Measurements from ENCODE around the gene ZNF22. TPM values are rescaled to one million over a fixed set of nuclear protein-coding genes. Genes with fewer than 3 reads are reported as not detected.

The ZNF22 gene
- total RNA-seq, 3 donors from 2014 or later: 16.4 to 22.9 (median 22.7) TPM

DNA sequence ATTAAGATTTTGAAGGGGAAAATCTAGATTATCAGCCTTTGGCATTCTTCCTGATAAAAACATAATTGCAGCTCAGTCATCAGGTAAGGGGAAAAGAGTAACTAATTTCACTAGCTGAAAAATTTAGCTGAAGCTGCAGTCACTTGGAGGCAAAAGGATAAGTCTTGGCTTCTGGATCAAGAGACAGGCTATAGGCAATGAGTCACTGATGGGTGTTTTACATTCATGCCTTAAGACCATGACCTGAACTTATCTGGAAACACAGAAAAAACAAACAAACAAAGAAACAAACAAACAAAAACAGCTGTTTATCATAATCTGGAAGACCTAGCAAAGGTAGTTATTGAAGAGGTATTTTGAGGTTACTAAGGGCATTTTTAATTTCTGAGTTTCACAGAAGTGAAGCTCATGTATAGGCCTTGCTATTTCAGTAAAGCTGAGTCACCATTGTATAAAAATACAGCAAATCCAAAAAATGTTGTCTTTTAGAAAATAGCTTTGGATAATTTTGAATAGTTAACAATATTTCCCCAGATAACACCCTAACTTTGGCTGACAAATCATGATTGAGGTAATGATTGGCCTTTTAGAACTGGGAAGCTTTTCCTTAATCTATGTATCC is 40.3 kb downstream of the ZNF22 start:
- no peak for ATAC-seq
- DNase-seq: no peak
- Mint-ChIP-seq H3K36me3 (ENCODE audit: insufficient read depth) (no peaks in the 10 kb centered on the region), H3K4me3 (no peak overlapping the region), H3K9me3 (no peaks in the 10 kb centered on the region), H3K27me3 (ENCODE audit: low read depth) (peaks cover 4% of the 10 kb centered on the region), H3K4me1 (ENCODE audit: low read depth) (no peaks in the 10 kb centered on the region)

DNA sequence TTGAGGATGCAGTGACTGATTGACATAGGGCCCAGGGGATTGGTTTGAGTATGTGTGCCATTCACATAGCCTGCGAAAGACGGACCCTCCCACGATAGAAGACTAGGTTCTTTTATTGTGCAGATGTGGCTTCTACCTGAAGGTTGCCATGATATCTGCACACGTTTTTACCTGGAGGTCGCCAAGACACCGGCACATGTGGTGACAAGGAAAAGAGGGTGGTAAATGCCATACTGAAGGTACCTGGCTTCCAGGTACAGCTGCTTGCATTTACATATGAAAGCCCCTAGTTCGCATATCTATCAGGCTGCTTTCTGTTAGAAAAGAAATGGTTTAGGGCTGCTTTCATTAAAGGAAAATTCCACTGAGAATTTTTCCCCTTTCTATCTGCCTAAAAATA is 43.6 kb downstream of the ZNF22 start:
- Mint-ChIP-seq H3K9me3 (peaks cover 8% of the 10 kb centered on the region), H3K36me3 (ENCODE audit: insufficient read depth) (no peaks in the 10 kb centered on the region), H3K4me3 (no peak overlapping the region), H3K27me3 (ENCODE audit: low read depth) (peaks cover 4% of the 10 kb centered on the region), H3K4me1 (ENCODE audit: low read depth) (no peaks in the 10 kb centered on the region)
- DNase-seq (no peak), ATAC-seq (no peak)

DNA sequence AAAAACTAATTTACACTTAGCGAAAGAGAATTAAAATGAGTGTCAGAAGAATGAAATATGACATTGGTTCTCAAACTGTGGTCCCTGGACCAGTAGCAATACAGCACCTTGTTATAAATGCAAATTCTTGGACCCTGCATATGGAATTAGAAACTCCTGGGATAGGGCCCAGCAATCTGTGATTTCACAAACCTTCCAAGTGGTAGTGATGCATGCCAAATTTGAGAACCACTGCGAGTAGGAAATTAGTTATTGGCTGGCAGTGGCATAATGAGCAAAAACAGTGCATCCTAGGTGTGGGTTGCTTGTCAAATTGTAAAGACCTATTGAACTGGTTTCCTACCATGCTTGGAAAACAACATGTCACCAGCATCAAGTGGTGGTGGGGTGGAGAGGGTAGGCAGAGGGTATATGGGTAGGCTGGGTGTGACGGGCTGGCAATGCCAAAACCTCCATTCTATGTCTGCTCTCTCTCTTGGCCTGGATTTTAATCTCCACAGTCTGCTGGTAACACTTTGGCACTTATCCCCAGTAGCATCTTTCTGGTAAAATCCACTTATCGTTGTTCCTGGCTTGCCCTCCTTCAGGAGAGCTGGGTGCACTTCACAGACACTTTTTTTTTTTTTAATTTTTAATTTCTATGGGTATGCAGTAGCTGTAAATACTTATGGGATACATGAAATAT is 50.0 kb downstream of the ZNF22 start:
- Mint-ChIP-seq H3K27me3 (ENCODE audit: low read depth) (peaks cover 16% of the 10 kb centered on the region), H3K4me1 (ENCODE audit: low read depth) (no peaks in the 10 kb centered on the region), H3K36me3 (ENCODE audit: insufficient read depth) (no peaks in the 10 kb centered on the region), H3K4me3 (no peak overlapping the region), H3K9me3 (peaks cover 12% of the 10 kb centered on the region)
- ATAC-seq (no peak), DNase-seq (no peak)

DNA sequence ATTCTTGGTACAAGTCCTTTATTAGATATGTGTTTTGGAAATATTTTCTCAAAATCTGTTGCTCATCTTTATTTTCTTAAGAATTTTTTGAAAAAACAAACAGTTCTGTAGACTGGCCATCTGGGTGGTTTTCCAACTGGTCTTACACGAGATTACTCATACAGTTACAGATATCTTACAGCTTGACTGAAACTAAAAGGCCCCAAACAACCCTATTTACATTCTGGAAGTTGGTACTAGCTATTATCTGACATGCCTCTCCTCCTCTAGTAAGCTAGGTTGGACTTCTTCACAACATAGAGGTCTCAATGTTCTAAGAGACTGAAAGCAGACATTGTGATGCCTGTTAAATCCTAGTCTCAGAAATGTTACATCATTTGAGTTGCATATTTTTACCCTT is 52.0 kb downstream of the ZNF22 start:
- ATAC-seq: no peak
- Mint-ChIP-seq H3K4me1 (ENCODE audit: low read depth) (no peaks in the 10 kb centered on the region), H3K4me3 (no peak overlapping the region), H3K9me3 (peaks cover 12% of the 10 kb centered on the region), H3K27me3 (ENCODE audit: low read depth) (peaks cover 16% of the 10 kb centered on the region), H3K36me3 (ENCODE audit: insufficient read depth) (no peaks in the 10 kb centered on the region)
- DNase-seq: no peak

DNA sequence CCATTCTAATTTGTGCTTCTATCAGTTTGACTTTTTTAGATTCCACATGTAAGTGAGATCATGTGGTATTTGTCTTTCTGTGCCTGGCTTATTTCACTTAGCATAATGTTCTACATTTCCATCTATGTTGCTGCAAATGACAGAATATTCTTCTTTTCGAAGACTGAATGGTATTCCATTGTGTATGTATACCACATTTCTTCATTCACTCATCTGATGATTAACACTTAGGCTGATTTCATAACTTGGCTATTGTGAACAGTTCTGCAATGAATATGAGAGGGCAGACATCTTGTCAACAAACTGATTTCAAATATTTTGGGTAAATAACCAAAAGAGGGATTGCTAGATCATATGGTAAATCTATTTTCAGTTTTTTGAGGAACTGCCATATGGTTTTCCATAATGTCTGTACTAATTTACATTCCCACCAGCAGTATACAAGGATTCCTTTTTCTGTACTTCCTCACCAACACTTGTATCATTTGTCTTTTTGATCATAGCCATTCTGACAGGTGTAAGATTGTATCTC is 52.9 kb downstream of the ZNF22 start:
- Mint-ChIP-seq H3K27me3 (ENCODE audit: low read depth) (peaks cover 16% of the 10 kb centered on the region), H3K36me3 (ENCODE audit: insufficient read depth) (no peaks in the 10 kb centered on the region), H3K4me1 (ENCODE audit: low read depth) (no peaks in the 10 kb centered on the region), H3K9me3 (peaks cover 9% of the 10 kb centered on the region), H3K4me3 (no peak overlapping the region)
- ATAC-seq: no peak
- DNase-seq: no peak

Other genes starting within 250 kb of the ZNF22 start
- gene TMEM72, start 89.6 kb upstream of the ZNF22 start, total RNA-seq: not detected
- under 1 TPM; 0.28 to 0.61 (median 0.33) TPM for gene RASSF4, start 41.1 kb upstream of the ZNF22 start, total RNA-seq
- under 1 TPM; 0.20 to 0.24 (median 0.22) TPM for gene DEPP1, start 22.1 kb upstream of the ZNF22 start, total RNA-seq

All from activated T-cell treated with anti-CD3 and anti-CD28 coated beads, Interleukin-2, amount 50 U/mL, for 4 hours (primary cell).